ENCODE results near the gene CRIP2. TPM values are rescaled to one million over a fixed set of nuclear protein-coding genes. Genes with fewer than 3 reads are reported as not detected.

Gene CRIP2
- total and polyA plus RNA-seq, 2 donors (not counting 1 experiment from before 2014, with no cell fraction given): 6.0 to 81.6 TPM

GRCh38 chr14:105432657-105433056 lies 42.0 kb upstream of the CRIP2 start:
- H3K9me3 ChIP-seq (ENCODE audit: control extremely low read depth in 1 of 3, control insufficient read depth in 2 of 3, insufficient read depth in 1 of 3, low read length in 2 of 3): peaks cover 0 to 19% (median 6%) of the 10 kb centered on the region in 3 donors
- Mint-ChIP-seq H3K4me3 (no peak overlapping the region), H3K27ac (no peak overlapping the region), H3K4me1 (peaks cover 18% of the 10 kb centered on the region), H3K9me3 (ENCODE audit: insufficient read depth) (no peaks in the 10 kb centered on the region), H3K27me3 (no peaks in the 10 kb centered on the region)
- H3K4me3 ChIP-seq (ENCODE audit: control extremely low read depth in 1 of 5, extremely low read depth in 1 of 5, insufficient read depth in 1 of 5, low read depth in 2 of 5, low read length in 4 of 5): no peak overlapping the region
- H4K20me1 ChIP-seq (ENCODE audit: control insufficient read depth, insufficient read depth, low read length, poor library complexity, severe bottlenecking): peaks cover 70% of the 10 kb centered on the region
- no peak for TF ChIP-seq EZH2 (IDR thresholded peaks at IDR 0.05; ENCODE audit: borderline replicate concordance, insufficient read depth, low read depth, low read length, poor library complexity, severe bottlenecking)
- TF ChIP-seq CTCF (IDR thresholded peaks at IDR 0.05): no peak
- no peak overlapping the region for H3K9ac ChIP-seq (ENCODE audit: low read length)
- H3K4me2 ChIP-seq (replicated peaks; ENCODE audit: low read depth, low read length, poor library complexity, severe bottlenecking): no peak overlapping the region
- peaks cover 0 to 12% of the 10 kb centered on the region in 2 experiments for H3K36me3 ChIP-seq (replicated peaks in 1 of 2; ENCODE audit: control extremely low read depth in 1 of 2, control insufficient read depth in 1 of 2, extremely low read depth in 1 of 2, insufficient read depth in 2 of 2, low read length in 1 of 2)
- DNase-seq (no peak), ATAC-seq (ENCODE audit: low read depth) (no peak)
- ChIA-PET CTCF (no interaction called here), POLR2A (no interaction called here)
- no peak overlapping the region for H3K27ac ChIP-seq (ENCODE audit: low read length in 2 of 2)
- no peak overlapping the region for H2AFZ ChIP-seq (ENCODE audit: insufficient read depth, low read depth, low read length, poor library complexity, severe bottlenecking)
- peaks cover 0 to 11% of the 10 kb centered on the region in 2 donors for H3K4me1 ChIP-seq (ENCODE audit: control insufficient read depth in 2 of 2, insufficient read depth in 2 of 2, low read length in 2 of 2)
- 99% methylated on average over 10 of the region's 12 CpGs for whole genome bisulfite sequencing (ENCODE audit: insufficient coverage)
- no peaks in the 10 kb centered on the region for H3K27me3 ChIP-seq (replicated peaks in 1 of 4; ENCODE audit: control extremely low read depth in 1 of 4, control insufficient read depth in 3 of 4, insufficient read depth in 4 of 4, low read length in 3 of 4)
- intact Hi-C loops (cut with micrococcal nuclease): no loop called here
- H3K79me2 ChIP-seq (ENCODE audit: control insufficient read depth, insufficient read depth, low read length): peaks cover 69% of the 10 kb centered on the region

- Mint-ChIP-seq H3K27ac (no peak overlapping the region), H3K4me3 (no peak overlapping the region), H3K4me1 (peaks cover 18% of the 10 kb centered on the region), H3K27me3 (no peaks in the 10 kb centered on the region), H3K9me3 (ENCODE audit: insufficient read depth) (no peaks in the 10 kb centered on the region)
- Histone ChIP-seq H3K36me3 (replicated peaks in 1 of 2; ENCODE audit: control extremely low read depth in 1 of 2, control insufficient read depth in 1 of 2, extremely low read depth in 1 of 2, insufficient read depth in 2 of 2, low read length in 1 of 2) (peaks cover 0 to 12% of the 10 kb centered on the region in 2 experiments), H3K4me2 (replicated peaks; ENCODE audit: low read depth, low read length, poor library complexity, severe bottlenecking) (no peak overlapping the region), H3K79me2 (ENCODE audit: control insufficient read depth, insufficient read depth, low read length) (peaks cover 74% of the 10 kb centered on the region), H3K4me1 (ENCODE audit: control insufficient read depth in 2 of 2, insufficient read depth in 2 of 2, low read length in 2 of 2) (peaks cover 0 to 16% of the 10 kb centered on the region in 2 donors), H2AFZ (ENCODE audit: insufficient read depth, low read depth, low read length, poor library complexity, severe bottlenecking) (no peak overlapping the region), H3K27me3 (replicated peaks in 1 of 4; ENCODE audit: control extremely low read depth in 1 of 4, control insufficient read depth in 3 of 4, insufficient read depth in 4 of 4, low read length in 3 of 4) (no peaks in the 10 kb centered on the region), H3K9me3 (ENCODE audit: control extremely low read depth in 1 of 3, control insufficient read depth in 2 of 3, insufficient read depth in 1 of 3, low read length in 2 of 3) (peaks cover 0 to 20% (median 6%) of the 10 kb centered on the region in 3 donors), H3K27ac (ENCODE audit: low read length in 2 of 2) (no peak overlapping the region), H3K9ac (ENCODE audit: low read length) (no peak overlapping the region), H4K20me1 (ENCODE audit: control insufficient read depth, insufficient read depth, low read length, poor library complexity, severe bottlenecking) (peaks cover 73% of the 10 kb centered on the region), H3K4me3 (ENCODE audit: control extremely low read depth in 1 of 5, extremely low read depth in 1 of 5, insufficient read depth in 1 of 5, low read depth in 2 of 5, low read length in 4 of 5) (no peak overlapping the region)
- intact Hi-C loops (cut with micrococcal nuclease): no loop called here
- TF ChIP-seq EZH2 (IDR thresholded peaks at IDR 0.05; ENCODE audit: borderline replicate concordance, insufficient read depth, low read depth, low read length, poor library complexity, severe bottlenecking) (no peak), CTCF (IDR thresholded peaks at IDR 0.05) (no peak)
- ChIA-PET POLR2A (no interaction called here), CTCF (no interaction called here)
- DNase-seq (no peak), ATAC-seq (ENCODE audit: low read depth) (no peak)
- WGBS (ENCODE audit: insufficient coverage): 92% methylated on average over 15 of the region's 17 CpGs
Observed at GRCh38 chr14:105433161-105433605, 41.4 kb upstream of the CRIP2 start.

Measured in B cell (primary cell).